HCT116 (cell line): ENCODE measurements around the gene CAT. TPM values are rescaled to one million over a fixed set of nuclear protein-coding genes. Genes with fewer than 3 reads are reported as not detected.

Experiments
- ATAC-seq: fragments of 200-7000 bp; cut with Tn5 transposase; 2 replicates; pipeline ENCODE4 v1.9.1; 2020; ENCODE audit warnings: mild to moderate bottlenecking, moderate library complexity
- BruUV-seq: library from RNA; stranded (reverse); fragments of 400-500 nt; replicated peaks from 2 replicates; lab custom pipeline; 2021; lab: Mats Ljungman, UMichigan
- CTCF ChIA-PET: fragments of 300-600 bp; sonication (Branson Sonifier 250); formaldehyde crosslinking; loops from one replicate; lab custom pipeline; 2021; ENCODE audit warnings: antibody characterized with exemption; lab: Charles Lee
- POLR2A ChIA-PET: fragments of 300-600, 350-600 bp; sonication (Branson Sonifier 250); formaldehyde crosslinking; loops from one replicate; lab custom pipeline; 2021; ENCODE audit warnings: antibody characterized with exemption; lab: Charles Lee
- RAD21 ChIA-PET, 2 experiments: fragments of 300-600 bp; sonication (Branson Sonifier 250); formaldehyde crosslinking; loops; one replicate each; lab custom pipeline; 2023; ENCODE audit warnings: low total read pairs in 2 of 2; ENCODE audit not compliant: uncharacterized antibody in 2 of 2, unreplicated experiment in 2 of 2, low non-redundant PET in 1 of 2; lab: Charles Lee
- DNase-seq: peaks from one replicate; pipeline ENCODE4 v3.0.0-alpha.2; 2010; ENCODE audit warnings: low read depth, low spot score
- H2AFZ ChIP-seq: fragments of 200-600 bp; shearing (Covaris generic), sonication (generic); 2 replicates; pipeline ENCODE4 v1.6.1; 2017; ENCODE audit warnings: low read depth, mixed run types, mixed read lengths, antibody characterized with exemption, low read length; ENCODE audit not compliant: poor library complexity, severe bottlenecking
- H3K27ac ChIP-seq: 2 replicates; pipeline ENCODE4 v1.5.1; 2012; ENCODE audit warnings: low read depth, low read length
- H3K27me3 ChIP-seq: fragments of 200-600 bp; sonication (generic); 2 replicates; pipeline ENCODE4 v1.6.1; 2016; ENCODE audit warnings: mixed run types, low read length, mixed read lengths; ENCODE audit not compliant: insufficient read depth
- H3K36me3 ChIP-seq, 2 experiments: fragments of 200-500 bp in 1 of 2; fragments of 200-600 bp in 1 of 2; sonication (Bioruptor generic) in 1 of 2; sonication (generic) in 1 of 2; 2 replicates each; pipeline versions ENCODE4 v1.5.1 to v1.6.1; 2014 to 2016; ENCODE audit warnings: low read length in 2 of 2, inconsistent platforms in 1 of 2, mixed read lengths in 1 of 2, mixed run types in 1 of 2; ENCODE audit not compliant: insufficient read depth in 2 of 2, control insufficient read depth in 1 of 2
- H3K4me1 ChIP-seq, 2 experiments: fragments of 200-600 bp in 1 of 2; sonication (generic) in 1 of 2; 2 replicates each; pipeline versions ENCODE4 v1.5.1 to v1.6.1; 2012 to 2017; ENCODE audit warnings: low read length in 2 of 2, inconsistent platforms in 1 of 2, mild to moderate bottlenecking in 1 of 2, mixed read lengths in 1 of 2, mixed run types in 1 of 2, moderate library complexity in 1 of 2; ENCODE audit not compliant: insufficient read depth in 2 of 2, control insufficient read depth in 1 of 2
- H3K4me2 ChIP-seq: fragments of 200-600 bp; sonication (generic); 2 replicates; pipeline ENCODE4 v1.6.1; 2017; ENCODE audit warnings: mixed run types, low read length, mixed read lengths
- H3K4me3 ChIP-seq, 2 experiments: fragments of 200-600 bp in 1 of 2; sonication (generic) in 1 of 2; replicated peaks in 1 of 2; 2 replicates each; pipeline ENCODE4 v1.5.1; 2011 to 2016; ENCODE audit warnings: low read length in 2 of 2, control low read depth in 1 of 2, low read depth in 1 of 2, mild to moderate bottlenecking in 1 of 2, mixed read lengths in 1 of 2, mixed run types in 1 of 2
- H3K79me2 ChIP-seq: fragments of 200-600 bp; sonication (generic); 2 replicates; pipeline ENCODE4 v1.6.1; 2017; ENCODE audit warnings: mild to moderate bottlenecking, mixed run types, low read length, moderate library complexity, mixed read lengths; ENCODE audit not compliant: insufficient read depth
- H3K9ac ChIP-seq: fragments of 200-600 bp; sonication (generic); 2 replicates; pipeline ENCODE4 v1.6.1; 2016; ENCODE audit warnings: low read length, mixed read lengths
- H3K9me2 ChIP-seq: fragments of 200-600 bp; sonication (generic), shearing (Covaris generic); 2 replicates; pipeline ENCODE4 v1.6.1; 2017; ENCODE audit warnings: mixed run types, mild to moderate bottlenecking, moderate library complexity; ENCODE audit not compliant: insufficient read depth
- H3K9me3 ChIP-seq, 2 experiments: fragments of 200-500 bp in 1 of 2; fragments of 200-600 bp in 1 of 2; sonication (Bioruptor generic) in 1 of 2; sonication (generic) in 1 of 2; 2 replicates each; pipeline ENCODE4 v1.6.1; 2014 to 2017; ENCODE audit warnings: low read length in 2 of 2, mixed read lengths in 2 of 2, inconsistent platforms in 1 of 2, low read depth in 1 of 2, mild to moderate bottlenecking in 1 of 2, mixed run types in 1 of 2, moderate library complexity in 1 of 2; ENCODE audit not compliant: control insufficient read depth in 1 of 2, insufficient read depth in 1 of 2
- H4K20me1 ChIP-seq: fragments of 200-600 bp; sonication (generic), shearing (Covaris generic); 2 replicates; pipeline ENCODE4 v1.6.1; 2017; ENCODE audit warnings: mixed run types, mild to moderate bottlenecking, moderate library complexity; ENCODE audit not compliant: insufficient read depth
- CBX3 ChIP-seq: IDR thresholded peaks from 2 replicates; pipeline ENCODE4 v1.6.1; 2012; ENCODE audit warnings: low read depth
- CEBPB ChIP-seq: IDR thresholded peaks from 2 replicates; pipeline ENCODE4 v1.6.1; 2012; ENCODE audit warnings: low read depth
- EGR1 ChIP-seq: IDR thresholded peaks from 2 replicates; pipeline ENCODE4 v1.6.1; 2012; ENCODE audit warnings: low read depth
- EZH2 ChIP-seq: fragments of 200-600 bp; sonication (generic); IDR thresholded peaks from 2 replicates; pipeline ENCODE4 v1.6.1; 2017; ENCODE audit warnings: antibody characterized with exemption, mixed run types
- JUND ChIP-seq: IDR thresholded peaks from 2 replicates; pipeline ENCODE4 v1.6.1; 2012
- MAX ChIP-seq: IDR thresholded peaks from 2 replicates; pipeline ENCODE4 v1.6.1; 2012
- SIN3A ChIP-seq: IDR thresholded peaks from 2 replicates; pipeline ENCODE4 v1.6.1; 2012; ENCODE audit warnings: low read depth
- SP1 ChIP-seq: IDR thresholded peaks from 2 replicates; pipeline ENCODE4 v1.6.1; 2012; ENCODE audit warnings: low read depth
- YY1 ChIP-seq: IDR thresholded peaks from 2 replicates; pipeline ENCODE4 v1.6.1; 2011; ENCODE audit warnings: low read length, low read depth, moderate library complexity, mild to moderate bottlenecking; ENCODE audit not compliant: insufficient replicate concordance; ENCODE audit errors: extremely low read depth
- ZNF274 ChIP-seq: fragments of 200-500 bp; sonication (Bioruptor generic); IDR thresholded peaks from 2 replicates; pipeline ENCODE4 v1.6.1; 2014; ENCODE audit warnings: mild to moderate bottlenecking, low read depth, low read length, inconsistent platforms
- intact Hi-C: fragments of 100-400 bp; cut with micrococcal nuclease; formaldehyde crosslinking; loops from 2 replicates; pipeline ENCODE4 v1.10.0; 2022
- total RNA-seq: library from RNA; stranded (reverse); gene quantifications from one replicate; pipeline ENCODE4 v1.2.1, GENCODE V29; 2021; ENCODE audit not compliant: unreplicated experiment
- TF ChIP-seq, protein P1 (sequence below): IDR thresholded peaks from 2 replicates; pipeline ENCODE4 v1.6.1; 2011; ENCODE audit warnings: mild to moderate bottlenecking, low read length, moderate library complexity; ENCODE audit not compliant: insufficient replicate concordance; ENCODE audit errors: extremely low read depth
- TF ChIP-seq, protein P2 (sequence below): IDR thresholded peaks from 2 replicates; pipeline ENCODE4 v1.6.1; 2012; ENCODE audit warnings: low read depth

CAT gene
- total RNA-seq, 1 experiment from 2014 or later, result 50.9 TPM

DNA sequence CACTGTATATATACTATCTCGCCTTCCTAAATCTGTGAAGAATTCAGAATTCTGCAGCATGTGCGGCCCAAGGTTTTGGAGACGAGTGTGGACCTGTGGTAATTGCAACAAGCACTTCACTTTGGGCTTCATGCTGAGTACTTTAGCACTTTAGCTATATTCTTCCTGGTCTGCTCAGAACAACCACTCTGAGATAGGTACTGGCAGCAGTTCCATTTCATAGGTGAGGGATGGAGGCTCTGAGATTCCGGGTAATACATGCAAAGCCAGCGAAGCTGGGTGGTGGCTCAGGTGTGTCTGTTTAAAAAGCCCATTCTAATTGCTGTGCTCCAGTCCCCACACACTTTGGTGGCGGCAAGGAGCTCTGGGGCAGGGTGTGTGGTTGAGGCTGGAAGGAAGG, 68.4 kb downstream of the CAT start (continued):
- TF ChIP-seq, protein P1, sequence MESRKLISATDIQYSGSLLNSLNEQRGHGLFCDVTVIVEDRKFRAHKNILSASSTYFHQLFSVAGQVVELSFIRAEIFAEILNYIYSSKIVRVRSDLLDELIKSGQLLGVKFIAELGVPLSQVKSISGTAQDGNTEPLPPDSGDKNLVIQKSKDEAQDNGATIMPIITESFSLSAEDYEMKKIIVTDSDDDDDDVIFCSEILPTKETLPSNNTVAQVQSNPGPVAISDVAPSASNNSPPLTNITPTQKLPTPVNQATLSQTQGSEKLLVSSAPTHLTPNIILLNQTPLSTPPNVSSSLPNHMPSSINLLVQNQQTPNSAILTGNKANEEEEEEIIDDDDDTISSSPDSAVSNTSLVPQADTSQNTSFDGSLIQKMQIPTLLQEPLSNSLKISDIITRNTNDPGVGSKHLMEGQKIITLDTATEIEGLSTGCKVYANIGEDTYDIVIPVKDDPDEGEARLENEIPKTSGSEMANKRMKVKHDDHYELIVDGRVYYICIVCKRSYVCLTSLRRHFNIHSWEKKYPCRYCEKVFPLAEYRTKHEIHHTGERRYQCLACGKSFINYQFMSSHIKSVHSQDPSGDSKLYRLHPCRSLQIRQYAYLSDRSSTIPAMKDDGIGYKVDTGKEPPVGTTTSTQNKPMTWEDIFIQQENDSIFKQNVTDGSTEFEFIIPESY, result no peak
- TF ChIP-seq EZH2 (no peak), CBX3 (no peak), MAX (no peak), JUND (no peak), CEBPB (no peak), SP1 (no peak)
- TF ChIP-seq, protein P2, sequence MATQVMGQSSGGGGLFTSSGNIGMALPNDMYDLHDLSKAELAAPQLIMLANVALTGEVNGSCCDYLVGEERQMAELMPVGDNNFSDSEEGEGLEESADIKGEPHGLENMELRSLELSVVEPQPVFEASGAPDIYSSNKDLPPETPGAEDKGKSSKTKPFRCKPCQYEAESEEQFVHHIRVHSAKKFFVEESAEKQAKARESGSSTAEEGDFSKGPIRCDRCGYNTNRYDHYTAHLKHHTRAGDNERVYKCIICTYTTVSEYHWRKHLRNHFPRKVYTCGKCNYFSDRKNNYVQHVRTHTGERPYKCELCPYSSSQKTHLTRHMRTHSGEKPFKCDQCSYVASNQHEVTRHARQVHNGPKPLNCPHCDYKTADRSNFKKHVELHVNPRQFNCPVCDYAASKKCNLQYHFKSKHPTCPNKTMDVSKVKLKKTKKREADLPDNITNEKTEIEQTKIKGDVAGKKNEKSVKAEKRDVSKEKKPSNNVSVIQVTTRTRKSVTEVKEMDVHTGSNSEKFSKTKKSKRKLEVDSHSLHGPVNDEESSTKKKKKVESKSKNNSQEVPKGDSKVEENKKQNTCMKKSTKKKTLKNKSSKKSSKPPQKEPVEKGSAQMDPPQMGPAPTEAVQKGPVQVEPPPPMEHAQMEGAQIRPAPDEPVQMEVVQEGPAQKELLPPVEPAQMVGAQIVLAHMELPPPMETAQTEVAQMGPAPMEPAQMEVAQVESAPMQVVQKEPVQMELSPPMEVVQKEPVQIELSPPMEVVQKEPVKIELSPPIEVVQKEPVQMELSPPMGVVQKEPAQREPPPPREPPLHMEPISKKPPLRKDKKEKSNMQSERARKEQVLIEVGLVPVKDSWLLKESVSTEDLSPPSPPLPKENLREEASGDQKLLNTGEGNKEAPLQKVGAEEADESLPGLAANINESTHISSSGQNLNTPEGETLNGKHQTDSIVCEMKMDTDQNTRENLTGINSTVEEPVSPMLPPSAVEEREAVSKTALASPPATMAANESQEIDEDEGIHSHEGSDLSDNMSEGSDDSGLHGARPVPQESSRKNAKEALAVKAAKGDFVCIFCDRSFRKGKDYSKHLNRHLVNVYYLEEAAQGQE, result no peak

DNA sequence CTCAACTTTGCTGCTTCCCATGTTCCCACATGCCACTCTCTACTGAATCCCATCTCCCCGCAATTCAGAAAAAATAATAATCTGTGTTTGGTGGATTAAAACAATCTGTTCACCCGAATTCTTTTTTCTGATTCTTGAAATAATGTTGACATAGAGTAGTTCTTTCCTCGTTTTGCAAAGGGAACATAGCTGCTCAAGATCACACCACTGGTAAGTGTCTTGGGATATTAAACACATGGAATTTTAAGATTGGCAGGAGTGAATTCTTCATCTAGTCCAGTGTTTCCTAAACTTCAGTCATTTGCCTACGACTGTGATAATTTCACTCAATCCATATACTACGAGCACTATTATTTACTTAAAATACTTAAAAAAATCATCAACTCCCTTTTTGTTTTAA, 68.9 kb downstream of the CAT start:
- H3K27ac ChIP-seq, result no peak overlapping the region
- CTCF ChIA-PET, result no interaction called here
- TF ChIP-seq, protein P2, result no peak
- TF ChIP-seq YY1 (no peak), SIN3A (no peak), EGR1 (no peak), ZNF274 (no peak), SP1 (no peak), CBX3 (no peak)
- TF ChIP-seq, protein P1, result no peak

More for the DNA sequence above, 68.9 kb downstream of the CAT start:
- no peaks in the 10 kb centered on the region for H3K36me3 ChIP-seq
- intact Hi-C loops, result no loop called here
- H3K9me3 ChIP-seq, result no peaks in the 10 kb centered on the region
- RAD21 ChIA-PET, result no interaction called here
- ATAC-seq (no peak), DNase-seq (no peak)
- no peaks in the 10 kb centered on the region for H3K27me3 ChIP-seq
- no peak overlapping the region for H3K4me2 ChIP-seq
- no peaks in the 10 kb centered on the region for H3K9me2 ChIP-seq
- no peaks in the 10 kb centered on the region for H4K20me1 ChIP-seq
- H3K79me2 ChIP-seq, result no peaks in the 10 kb centered on the region
- no peak overlapping the region for H3K9ac ChIP-seq
- POLR2A ChIA-PET, result interaction anchor here (1.8 kb wide), 1 partner anchor 12 kb away, joined by 5 read pairs; no protein-coding TSS in a partner anchor
- peaks cover 2 to 5% of the 10 kb centered on the region in 2 experiments; a peak in 3 of 4 replicates for H3K4me1 ChIP-seq
- no TSS peak for BruUV-seq
- no peak overlapping the region for H3K4me3 ChIP-seq
- no peak overlapping the region for H2AFZ ChIP-seq
